Caco-2 (cell line): ENCODE data around the gene NT5DC4. TPM values are rescaled to one million over a fixed set of nuclear protein-coding genes. Genes with fewer than 3 reads are reported as not detected.

Experiments
- BruUV-seq: library from RNA; stranded (reverse); fragments of 400-500 nt; replicated peaks from 2 replicates; lab custom pipeline; 2021; lab: Mats Ljungman, UMichigan
- CTCF ChIA-PET: fragments of 300-600 bp; sonication (Branson Sonifier 250); formaldehyde crosslinking; loops from one replicate; lab custom pipeline; 2022; ENCODE audit warnings: antibody characterized with exemption; lab: Charles Lee
- POLR2A ChIA-PET: fragments of 300-600 bp; sonication (Branson Sonifier 250); formaldehyde crosslinking; loops from one replicate; lab custom pipeline; 2022; ENCODE audit warnings: antibody characterized with exemption; lab: Charles Lee
- DNase-seq, 2 experiments: peaks; one replicate each; pipeline versions ENCODE4 v3.0.0 to v3.0.0-alpha.2; 2020 to 2022
- H3K27me3 ChIP-seq: replicated peaks from 2 replicates; pipeline ENCODE4 v1.6.0; 2011; ENCODE audit warnings: low read length; ENCODE audit not compliant: control insufficient read depth, insufficient read depth
- H3K36me3 ChIP-seq: 2 replicates; pipeline ENCODE4 v1.5.1; 2011; ENCODE audit warnings: low read length; ENCODE audit not compliant: control insufficient read depth, insufficient read depth
- H3K4me1 ChIP-seq: fragments of 250-450 bp; sonication (Bioruptor Pico); 2 replicates; pipeline ENCODE4 v1.5.1; 2020; ENCODE audit warnings: mild to moderate bottlenecking
- H3K4me3 ChIP-seq: 2 replicates; pipeline ENCODE4 v1.5.1; 2011; ENCODE audit warnings: low read depth, mild to moderate bottlenecking, control low read depth, low read length
- H3K9me3 ChIP-seq: fragments of 250-450 bp; sonication (Bioruptor Pico); 2 replicates; pipeline ENCODE4 v1.5.1; 2020; ENCODE audit warnings: mild to moderate bottlenecking, moderate library complexity
- H3K27ac Mint-ChIP-seq: one replicate; pipeline ENCODE4 v1.8.0; 2022; ENCODE audit warnings: mixed read lengths; ENCODE audit not compliant: unreplicated experiment
- H3K27me3 Mint-ChIP-seq: one replicate; pipeline ENCODE4 v1.8.0; 2022; ENCODE audit warnings: mixed read lengths; ENCODE audit not compliant: insufficient read depth, unreplicated experiment
- H3K36me3 Mint-ChIP-seq: one replicate; pipeline ENCODE4 v1.8.0; 2022; ENCODE audit warnings: mild to moderate bottlenecking, mixed read lengths; ENCODE audit not compliant: insufficient read depth, unreplicated experiment
- H3K4me1 Mint-ChIP-seq: one replicate; pipeline ENCODE4 v1.8.0; 2022; ENCODE audit warnings: low read depth, mixed read lengths; ENCODE audit not compliant: unreplicated experiment
- H3K4me3 Mint-ChIP-seq: one replicate; pipeline ENCODE4 v1.8.0; 2022; ENCODE audit warnings: mild to moderate bottlenecking, moderate library complexity, mixed read lengths; ENCODE audit not compliant: unreplicated experiment
- H3K9me3 Mint-ChIP-seq: one replicate; pipeline ENCODE4 v1.8.0; 2022; ENCODE audit warnings: mixed read lengths; ENCODE audit not compliant: unreplicated experiment
- CTCF ChIP-seq, 2 experiments: fragments of 200-600 bp in 1 of 2; IDR thresholded peaks; 1 replicate in 1 of 2; 2 replicates in 1 of 2; pipeline versions ENCODE4 v1.5.1 to v1.8.0; 2011 to 2022; ENCODE audit warnings: antibody characterized with exemption in 1 of 2, control low read depth in 1 of 2, inconsistent platforms in 1 of 2, low read depth in 1 of 2, low read length in 1 of 2, mild to moderate bottlenecking in 1 of 2, moderate library complexity in 1 of 2; ENCODE audit not compliant: insufficient read depth in 1 of 2, severe bottlenecking in 1 of 2, unreplicated experiment in 1 of 2
- intact Hi-C: fragments of 100-400 bp; cut with micrococcal nuclease; formaldehyde crosslinking; loops from one replicate; pipeline ENCODE4 v1.10.0; 2022; ENCODE audit not compliant: unreplicated experiment
- total RNA-seq: library from RNA; stranded (reverse); gene quantifications from 2 replicates; pipeline ENCODE4 v1.2.3, GENCODE V29; 2022

The NT5DC4 gene
- total RNA-seq, 1 experiment from 2014 or later: 4.0 TPM

- Histone ChIP-seq H3K36me3 (no peaks in the 10 kb centered on the region), H3K4me3 (no peak overlapping the region), H3K27me3 (no peaks in the 10 kb centered on the region), H3K4me1 (no peaks in the 10 kb centered on the region), H3K9me3 (no peaks in the 10 kb centered on the region)
- POLR2A ChIA-PET: no interaction called here
- H3K36me3 Mint-ChIP-seq: no peaks in the 10 kb centered on the region
- CTCF ChIA-PET: no interaction called here
- TF ChIP-seq CTCF (IDR thresholded peaks at IDR 0.05; ENCODE audit: insufficient read depth in 1 of 2, low read depth in 1 of 2, low read length in 1 of 2, severe bottlenecking in 1 of 2, unreplicated experiment in 1 of 2): no peak
- H3K9me3 Mint-ChIP-seq: peaks cover 9% of the 10 kb centered on the region
- H3K27ac Mint-ChIP-seq: no peak overlapping the region
- intact Hi-C loops: no loop called here
- H3K4me3 Mint-ChIP-seq: no peak overlapping the region
- BruUV-seq: no TSS peak
- no peak for DNase-seq
- no peaks in the 10 kb centered on the region for H3K27me3 Mint-ChIP-seq
- H3K4me1 Mint-ChIP-seq: no peaks in the 10 kb centered on the region
These were observed 51.5 kb downstream of the NT5DC4 start for GRCh38 chr2:112772322-112772721.

GRCh38 chr2:112772911-112773475 is 52.2 kb downstream of the NT5DC4 start:
- H3K4me1 ChIP-seq: no peaks in the 10 kb centered on the region
- ChIA-PET CTCF (no interaction called here), POLR2A (no interaction called here)
- H3K4me1 Mint-ChIP-seq: no peaks in the 10 kb centered on the region
- H3K36me3 Mint-ChIP-seq: no peaks in the 10 kb centered on the region
- no peak overlapping the region for H3K4me3 ChIP-seq
- no TSS peak for BruUV-seq
- no peak overlapping the region for H3K27ac Mint-ChIP-seq
- no peaks in the 10 kb centered on the region for H3K27me3 Mint-ChIP-seq
- H3K27me3 ChIP-seq: no peaks in the 10 kb centered on the region
- peaks cover 9% of the 10 kb centered on the region for H3K9me3 Mint-ChIP-seq
- no peak overlapping the region for H3K4me3 Mint-ChIP-seq
- intact Hi-C loops: no loop called here
- no peak for DNase-seq
- H3K9me3 ChIP-seq: no peaks in the 10 kb centered on the region
- H3K36me3 ChIP-seq: no peaks in the 10 kb centered on the region
- no peak for TF ChIP-seq CTCF (IDR thresholded peaks at IDR 0.05; ENCODE audit: insufficient read depth in 1 of 2, low read depth in 1 of 2, low read length in 1 of 2, severe bottlenecking in 1 of 2, unreplicated experiment in 1 of 2)

GRCh38 chr2:112773556-112773955 is 52.7 kb downstream of the NT5DC4 start:
- H3K36me3 Mint-ChIP-seq: no peaks in the 10 kb centered on the region
- POLR2A ChIA-PET: interaction anchor here (0.6 kb wide), 1 partner anchor 14 kb away, joined by 3 read pairs; no protein-coding TSS in a partner anchor

More at GRCh38 chr2:112773556-112773955, 52.7 kb downstream of the NT5DC4 start:
- no peaks in the 10 kb centered on the region for H3K36me3 ChIP-seq
- no peak for DNase-seq
- intact Hi-C loops: no loop called here
- no peaks in the 10 kb centered on the region for H3K4me1 ChIP-seq
- H3K27me3 ChIP-seq: no peaks in the 10 kb centered on the region
- TF ChIP-seq CTCF (IDR thresholded peaks at IDR 0.05; ENCODE audit: insufficient read depth in 1 of 2, low read depth in 1 of 2, low read length in 1 of 2, severe bottlenecking in 1 of 2, unreplicated experiment in 1 of 2): no peak
- H3K9me3 ChIP-seq: no peaks in the 10 kb centered on the region
- H3K4me1 Mint-ChIP-seq: no peaks in the 10 kb centered on the region
- no TSS peak for BruUV-seq
- CTCF ChIA-PET: no interaction called here
- no peak overlapping the region for H3K27ac Mint-ChIP-seq
- peaks cover 9% of the 10 kb centered on the region for H3K9me3 Mint-ChIP-seq
- H3K4me3 Mint-ChIP-seq: no peak overlapping the region
- H3K27me3 Mint-ChIP-seq: no peaks in the 10 kb centered on the region
- no peak overlapping the region for H3K4me3 ChIP-seq
